Measurements from ENCODE around the gene ADAM10. TPM values are rescaled to one million over a fixed set of nuclear protein-coding genes. Genes with fewer than 3 reads are reported as not detected.

Gene ADAM10
- total RNA-seq, 1 donor from 2014 or later, result 44.6 TPM

DNA sequence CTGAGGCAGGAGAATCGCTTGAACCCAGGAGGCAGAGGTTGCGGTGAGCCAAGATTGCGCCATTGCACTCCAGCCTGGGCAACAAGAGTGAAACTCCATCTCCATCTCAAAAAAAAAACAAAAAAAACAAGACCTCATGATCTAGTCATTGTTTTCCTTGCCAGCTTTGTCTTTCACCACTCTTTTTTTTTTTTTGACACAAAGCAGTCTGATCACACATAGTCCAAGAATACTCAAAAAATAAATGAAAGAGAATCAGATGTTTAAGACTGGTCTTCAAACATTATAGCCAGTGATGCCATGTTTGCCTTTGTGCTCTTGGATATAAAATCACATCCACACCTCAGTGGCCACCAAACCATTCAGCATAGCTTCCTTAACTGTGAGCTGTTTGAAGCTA lies 5.8 kb upstream of the ADAM10 start:
- Histone ChIP-seq H3K4me3 (no peak overlapping the region), H3K27ac (no peak overlapping the region), H3K36me3 (no peaks in the 10 kb centered on the region), H3K27me3 (no peaks in the 10 kb centered on the region), H3K4me1 (no peaks in the 10 kb centered on the region), H3K9me3 (no peaks in the 10 kb centered on the region)
- TF ChIP-seq, protein P1, sequence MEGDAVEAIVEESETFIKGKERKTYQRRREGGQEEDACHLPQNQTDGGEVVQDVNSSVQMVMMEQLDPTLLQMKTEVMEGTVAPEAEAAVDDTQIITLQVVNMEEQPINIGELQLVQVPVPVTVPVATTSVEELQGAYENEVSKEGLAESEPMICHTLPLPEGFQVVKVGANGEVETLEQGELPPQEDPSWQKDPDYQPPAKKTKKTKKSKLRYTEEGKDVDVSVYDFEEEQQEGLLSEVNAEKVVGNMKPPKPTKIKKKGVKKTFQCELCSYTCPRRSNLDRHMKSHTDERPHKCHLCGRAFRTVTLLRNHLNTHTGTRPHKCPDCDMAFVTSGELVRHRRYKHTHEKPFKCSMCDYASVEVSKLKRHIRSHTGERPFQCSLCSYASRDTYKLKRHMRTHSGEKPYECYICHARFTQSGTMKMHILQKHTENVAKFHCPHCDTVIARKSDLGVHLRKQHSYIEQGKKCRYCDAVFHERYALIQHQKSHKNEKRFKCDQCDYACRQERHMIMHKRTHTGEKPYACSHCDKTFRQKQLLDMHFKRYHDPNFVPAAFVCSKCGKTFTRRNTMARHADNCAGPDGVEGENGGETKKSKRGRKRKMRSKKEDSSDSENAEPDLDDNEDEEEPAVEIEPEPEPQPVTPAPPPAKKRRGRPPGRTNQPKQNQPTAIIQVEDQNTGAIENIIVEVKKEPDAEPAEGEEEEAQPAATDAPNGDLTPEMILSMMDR (IDR thresholded peaks at IDR 0.05), result no peak
- intact Hi-C loops (cut with DNase I), result no loop called here
- DNase-seq (ENCODE audit: low spot score in 2 of 2), result no peak

DNA sequence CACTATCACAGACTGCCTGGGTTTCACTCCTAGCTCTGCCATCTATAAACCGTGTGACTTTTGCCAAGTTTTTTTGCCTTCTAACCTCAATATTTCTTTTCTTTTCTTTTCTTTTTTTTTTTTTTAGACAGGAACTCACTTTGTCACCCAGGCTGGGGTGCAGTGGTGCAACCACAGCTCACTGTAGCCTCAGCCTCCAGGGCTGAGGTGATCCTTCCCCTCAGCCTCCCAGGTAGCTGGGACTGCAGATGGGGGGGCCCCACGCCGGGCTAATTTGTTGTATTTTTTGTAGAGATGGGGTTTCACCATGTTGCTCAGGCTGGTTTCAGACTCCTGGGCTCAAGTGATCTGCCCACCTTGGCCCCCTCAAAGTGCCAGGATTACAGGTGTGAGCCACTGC lies 3.2 kb upstream of the ADAM10 start:
- Histone ChIP-seq H3K9me3 (no peaks in the 10 kb centered on the region), H3K4me3 (no peak overlapping the region), H3K36me3 (no peaks in the 10 kb centered on the region), H3K27me3 (no peaks in the 10 kb centered on the region), H3K4me1 (no peaks in the 10 kb centered on the region), H3K27ac (no peak overlapping the region)
- no peak for DNase-seq (ENCODE audit: low spot score in 2 of 2)
- intact Hi-C loops (cut with DNase I), result no loop called here
- TF ChIP-seq, protein P1 (IDR thresholded peaks at IDR 0.05), result no peak

DNA sequence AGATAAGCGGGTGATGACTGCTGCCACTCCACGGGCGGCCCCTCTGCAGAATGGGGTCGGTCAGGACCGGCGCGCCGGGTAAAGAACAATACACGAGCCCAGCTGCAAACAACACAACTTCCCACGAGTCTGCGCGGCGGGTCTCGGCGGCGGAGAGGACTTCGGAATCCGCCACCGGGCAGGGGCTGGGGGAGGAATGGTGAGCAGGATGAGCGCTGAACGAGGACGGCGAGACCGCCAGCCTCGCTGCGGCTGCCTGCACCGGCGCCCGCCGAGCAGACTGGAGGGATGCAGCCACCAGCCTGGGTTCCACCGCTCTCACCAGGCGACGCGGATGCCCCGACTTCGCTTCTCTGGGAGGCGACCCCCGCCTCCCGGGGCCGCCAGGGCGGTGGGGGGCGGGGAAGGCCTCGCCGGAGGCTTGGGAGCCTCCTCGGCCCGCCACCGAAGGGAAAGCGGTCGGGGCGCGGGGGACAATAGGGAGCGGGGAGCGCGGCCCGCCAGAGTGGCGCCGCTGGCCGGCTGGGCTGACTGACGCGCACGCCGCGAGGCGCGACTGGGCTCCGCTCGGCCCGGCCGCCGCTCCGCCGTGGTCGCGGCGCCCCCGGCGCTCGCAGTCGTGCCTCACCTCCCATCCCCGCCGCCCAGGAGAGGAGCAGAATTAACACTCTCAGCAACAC lies 515 bp downstream of the ADAM10 start:
- Histone ChIP-seq H3K9me3 (no peaks in the 10 kb centered on the region), H3K27ac (peak overlapping the region; percentile 98), H3K36me3 (no peaks in the 10 kb centered on the region), H3K4me3 (peak overlapping the region; percentile 94 to 97), H3K27me3 (no peaks in the 10 kb centered on the region), H3K4me1 (peaks cover 0 to 18% of the 10 kb centered on the region in 2 donors)
- DNase-seq (ENCODE audit: low spot score in 2 of 2), result peak in 1 of 2 donors; percentile 72
- TF ChIP-seq, protein P1 (IDR thresholded peaks at IDR 0.05), result no peak
- intact Hi-C loops (cut with DNase I), result loop anchor here (1.0 to 10.0 kb wide), 7 partner anchors 22 to 1044 kb away; partner anchors contain the start of genes MINDY2, POLR2M and SLTM

DNA sequence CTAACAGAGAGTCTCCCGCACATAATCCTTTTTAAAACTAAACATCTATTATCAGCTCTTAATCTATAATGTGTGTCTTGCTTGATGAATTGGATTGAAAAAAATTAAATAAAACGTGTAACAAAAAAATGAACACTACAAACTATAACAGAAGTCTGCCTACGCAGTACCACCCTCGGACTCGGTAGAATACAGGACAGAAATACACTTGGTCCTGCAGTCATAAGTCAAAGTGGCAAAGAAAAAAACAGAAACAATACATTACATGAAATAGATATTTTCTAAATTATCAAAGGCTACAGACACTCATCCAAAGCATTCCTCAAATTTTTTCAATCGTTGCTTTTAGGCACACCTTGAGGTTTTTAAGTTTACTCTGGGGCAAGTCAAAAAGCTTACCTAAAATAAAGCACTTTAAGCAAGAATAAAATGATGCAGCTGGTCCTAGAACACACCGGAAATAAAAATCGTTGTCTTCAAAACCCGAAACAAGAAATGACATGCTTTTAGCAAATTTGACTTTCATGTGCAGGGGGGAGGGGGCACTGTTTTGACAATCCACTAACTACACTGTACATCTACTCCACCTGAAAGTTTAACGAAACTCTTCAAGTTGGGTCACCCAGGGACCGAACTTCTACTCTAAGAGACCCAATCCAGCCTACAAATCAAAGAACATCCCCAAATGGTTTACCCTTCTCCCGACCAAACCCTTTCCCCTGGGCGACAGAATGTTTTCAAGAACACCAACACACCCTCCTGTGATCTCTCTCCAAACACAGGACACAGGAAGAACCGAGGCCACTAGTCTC lies 1.3 kb downstream of the ADAM10 start:
- H3K27me3 ChIP-seq, result no peaks in the 10 kb centered on the region
- TF ChIP-seq, protein P1 (IDR thresholded peaks at IDR 0.05), result no peak
- intact Hi-C loops (cut with DNase I), result loop anchor here (2.0 to 10.0 kb wide), 4 partner anchors 307 to 1043 kb away; partner anchors contain the start of gene POLR2M
- H3K9me3 ChIP-seq, result no peaks in the 10 kb centered on the region
- H3K4me1 ChIP-seq, result peaks cover 0 to 18% of the 10 kb centered on the region in 2 donors
- no peaks in the 10 kb centered on the region for H3K36me3 ChIP-seq
- H3K27ac ChIP-seq, result peak overlapping the region; percentile 98
- DNase-seq (ENCODE audit: low spot score in 2 of 2), result no peak
- peak overlapping the region; percentile 94 to 97 for H3K4me3 ChIP-seq

DNA sequence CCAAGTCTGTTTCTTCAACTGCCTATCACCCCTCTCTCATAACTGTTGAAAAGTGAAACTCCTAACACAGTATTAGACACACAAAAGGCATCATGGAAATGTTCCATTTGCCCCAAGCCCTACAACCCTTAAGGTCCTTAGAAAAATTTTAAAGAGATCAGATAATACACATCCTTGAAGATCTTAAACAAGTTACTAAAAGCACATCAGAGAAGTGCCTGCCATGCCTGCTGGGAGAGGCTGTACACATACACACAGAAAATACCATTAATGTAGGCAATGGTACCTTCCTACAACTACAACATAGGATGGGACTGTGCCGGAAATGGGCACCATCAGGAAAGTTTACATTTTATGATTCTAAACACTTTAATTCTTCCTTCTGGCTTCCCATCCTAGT lies 3.3 kb downstream of the ADAM10 start:
- intact Hi-C loops (cut with DNase I), result loop anchor here (10.0 kb wide), 2 partner anchors 569 to 1041 kb away; partner anchors contain the start of gene POLR2M

More for the DNA sequence above, 3.3 kb downstream of the ADAM10 start:
- H3K27me3 ChIP-seq, result no peaks in the 10 kb centered on the region
- no peaks in the 10 kb centered on the region for H3K9me3 ChIP-seq
- no peaks in the 10 kb centered on the region for H3K36me3 ChIP-seq
- no peak overlapping the region for H3K4me3 ChIP-seq
- DNase-seq (ENCODE audit: low spot score in 2 of 2), result no peak
- H3K4me1 ChIP-seq, result peaks cover 0 to 30% of the 10 kb centered on the region in 2 donors
- TF ChIP-seq, protein P1 (IDR thresholded peaks at IDR 0.05), result no peak
- H3K27ac ChIP-seq, result no peak overlapping the region
